PC-3 (cell line): ENCODE results near the gene KRT82. TPM values are rescaled to one million over a fixed set of nuclear protein-coding genes. Genes with fewer than 3 reads are reported as not detected.

Source experiments
- ATAC-seq: fragments of 200-7000 bp; cut with Tn5 transposase; 2 replicates; pipeline ENCODE4 v1.9.1; 2020; ENCODE audit warnings: mild to moderate bottlenecking, moderate library complexity
- BruUV-seq: library from RNA; stranded (reverse); fragments of 400-500 nt; replicated peaks from 2 replicates; lab custom pipeline; 2021; lab: Mats Ljungman, UMichigan
- CTCF ChIA-PET: fragments of 300-600 bp; sonication (Branson Sonifier 250); formaldehyde crosslinking; loops from one replicate; lab custom pipeline; 2022; ENCODE audit warnings: antibody characterized with exemption; lab: Charles Lee
- POLR2A ChIA-PET: fragments of 300-600 bp; sonication (Branson Sonifier 250); formaldehyde crosslinking; loops from one replicate; lab custom pipeline; 2022; ENCODE audit warnings: antibody characterized with exemption; ENCODE audit not compliant: unreplicated experiment; lab: Charles Lee
- DNase-seq: peaks from one replicate; pipeline ENCODE4 v3.0.0-alpha.2; 2015
- H2AFZ ChIP-seq: fragments of 300-600 bp; sonication (generic); 2 replicates; pipeline ENCODE4 v1.6.0; 2016; ENCODE audit warnings: antibody characterized with exemption, low read length
- H3F3A ChIP-seq: fragments of 300-600 bp; sonication (generic); one replicate; pipeline ENCODE4 v1.6.0; 2017; ENCODE audit warnings: antibody characterized with exemption, low read length, control low read depth, mild to moderate bottlenecking; ENCODE audit not compliant: unreplicated experiment
- H3K27ac ChIP-seq: fragments of 300-600 bp; sonication (generic); 2 replicates; pipeline ENCODE4 v1.5.1; 2016; ENCODE audit warnings: mild to moderate bottlenecking, low read length
- H3K27me3 ChIP-seq: fragments of 300-600 bp; sonication (generic); 2 replicates; pipeline ENCODE4 v1.6.1; 2016; ENCODE audit warnings: low read length, mixed read lengths
- H3K36me3 ChIP-seq: fragments of 300-600 bp; sonication (generic); 2 replicates; pipeline ENCODE4 v1.6.1; 2016; ENCODE audit warnings: low read depth, mixed run types, low read length, mixed read lengths
- H3K4me1 ChIP-seq: fragments of 300-600 bp; sonication (generic); 2 replicates; pipeline ENCODE4 v1.5.1; 2016; ENCODE audit warnings: low read length; ENCODE audit not compliant: insufficient read depth
- H3K4me2 ChIP-seq: fragments of 300-600 bp; sonication (generic); 2 replicates; pipeline ENCODE4 v1.6.0; 2016; ENCODE audit warnings: low read length
- H3K4me3 ChIP-seq: fragments of 300-600 bp; sonication (generic); 2 replicates; pipeline ENCODE4 v1.5.1; 2016; ENCODE audit warnings: mild to moderate bottlenecking, low read length, mixed read lengths
- H3K79me2 ChIP-seq: fragments of 300-600 bp; sonication (generic); 2 replicates; pipeline ENCODE4 v1.6.1; 2017; ENCODE audit warnings: low read length, mixed read lengths
- H3K9ac ChIP-seq: fragments of 300-600 bp; sonication (generic); 2 replicates; pipeline ENCODE4 v1.6.0; 2016; ENCODE audit warnings: mild to moderate bottlenecking, low read length
- H3K9me2 ChIP-seq: fragments of 300-600 bp; sonication (generic); replicated peaks from 2 replicates; pipeline ENCODE4 v1.6.1; 2016; ENCODE audit warnings: mixed run types, low read length, mixed read lengths
- H3K9me3 ChIP-seq: fragments of 300-600 bp; sonication (generic); 2 replicates; pipeline ENCODE4 v1.6.1; 2016; ENCODE audit warnings: low read length, mixed read lengths
- H4K20me1 ChIP-seq: fragments of 300-600 bp; sonication (generic); 2 replicates; pipeline ENCODE4 v1.6.1; 2016; ENCODE audit warnings: low read length, mixed read lengths
- CTCF ChIP-seq: fragments of 300-600 bp; sonication (generic); conservative IDR thresholded peaks from 2 replicates; pipeline ENCODE4 v1.5.1; 2017; ENCODE audit warnings: antibody characterized with exemption, low read depth, mild to moderate bottlenecking, low read length
- EZH2 ChIP-seq: fragments of 300-600 bp; sonication (generic); IDR thresholded peaks from one replicate; pipeline ENCODE4 v1.6.1; 2017; ENCODE audit warnings: antibody characterized with exemption, mild to moderate bottlenecking, low read length; ENCODE audit not compliant: unreplicated experiment
- EZH2phosphoT487 ChIP-seq: fragments of 300-600 bp; sonication (generic); IDR thresholded peaks from 2 replicates; pipeline ENCODE4 v1.6.1; 2018; ENCODE audit warnings: mild to moderate bottlenecking, antibody characterized with exemption, low read length, borderline replicate concordance
- intact Hi-C: fragments of 100-400 bp; cut with micrococcal nuclease; formaldehyde crosslinking; loops from 2 replicates; pipeline ENCODE4 v1.9.0; 2023
- total RNA-seq: library from RNA; depleted of rRNA; stranded (reverse); fragments of >200 nt; gene quantifications from 2 replicates; pipeline ENCODE4 v1.2.3, GENCODE V29; 2014

KRT82 gene
- total RNA-seq, 1 experiment from 2014 or later, result 0.29 TPM

- POLR2A ChIA-PET, result no interaction called here
- DNase-seq, result no peak
- H3K4me2 ChIP-seq, result no peak overlapping the region
- no peaks in the 10 kb centered on the region for H3K79me2 ChIP-seq
- no peaks in the 10 kb centered on the region for H3K36me3 ChIP-seq
- no peaks in the 10 kb centered on the region for H3F3A ChIP-seq
- no peak overlapping the region for H3K9ac ChIP-seq
- H3K4me3 ChIP-seq, result no peak overlapping the region
- CTCF ChIA-PET, result no interaction called here
- H4K20me1 ChIP-seq, result no peaks in the 10 kb centered on the region
- H3K9me3 ChIP-seq, result no peaks in the 10 kb centered on the region
- no peak for ATAC-seq
- H2AFZ ChIP-seq, result no peak overlapping the region
- H3K27ac ChIP-seq, result no peak overlapping the region
- no peaks in the 10 kb centered on the region for H3K4me1 ChIP-seq
- H3K9me2 ChIP-seq, result no peaks in the 10 kb centered on the region
- H3K27me3 ChIP-seq, result no peaks in the 10 kb centered on the region
- no TSS peak for BruUV-seq
- no peak for TF ChIP-seq EZH2phosphoT487
- no peak for TF ChIP-seq CTCF
- no peak for TF ChIP-seq EZH2
- intact Hi-C loops, result no loop called here
Observed at GRCh38 chr12:52382854-52383253, 23.3 kb downstream of the KRT82 start.

- H2AFZ ChIP-seq, result no peak overlapping the region
- no peaks in the 10 kb centered on the region for H3F3A ChIP-seq
- DNase-seq, result no peak
- ChIA-PET CTCF (interaction anchor here (0.6 to 1.0 kb wide), 2 partner anchors 9 to 597 kb away, joined by 3 to 4 read pairs; no protein-coding TSS in a partner anchor), POLR2A (no interaction called here)
- H3K4me3 ChIP-seq, result no peak overlapping the region
- intact Hi-C loops, result no loop called here
- ATAC-seq, result no peak
- H3K9me2 ChIP-seq, result no peaks in the 10 kb centered on the region
- no peaks in the 10 kb centered on the region for H3K4me1 ChIP-seq
- no peaks in the 10 kb centered on the region for H4K20me1 ChIP-seq
- no peaks in the 10 kb centered on the region for H3K79me2 ChIP-seq
- H3K4me2 ChIP-seq, result no peak overlapping the region
- no peaks in the 10 kb centered on the region for H3K9me3 ChIP-seq
- no TSS peak for BruUV-seq
- H3K27ac ChIP-seq, result no peak overlapping the region
- no peaks in the 10 kb centered on the region for H3K27me3 ChIP-seq
- no peak for TF ChIP-seq EZH2phosphoT487
- no peak for TF ChIP-seq CTCF
- TF ChIP-seq EZH2, result no peak
- H3K36me3 ChIP-seq, result no peaks in the 10 kb centered on the region
- no peak overlapping the region for H3K9ac ChIP-seq
Observed at GRCh38 chr12:52381206-52381605, 24.9 kb downstream of the KRT82 start.

DNA sequence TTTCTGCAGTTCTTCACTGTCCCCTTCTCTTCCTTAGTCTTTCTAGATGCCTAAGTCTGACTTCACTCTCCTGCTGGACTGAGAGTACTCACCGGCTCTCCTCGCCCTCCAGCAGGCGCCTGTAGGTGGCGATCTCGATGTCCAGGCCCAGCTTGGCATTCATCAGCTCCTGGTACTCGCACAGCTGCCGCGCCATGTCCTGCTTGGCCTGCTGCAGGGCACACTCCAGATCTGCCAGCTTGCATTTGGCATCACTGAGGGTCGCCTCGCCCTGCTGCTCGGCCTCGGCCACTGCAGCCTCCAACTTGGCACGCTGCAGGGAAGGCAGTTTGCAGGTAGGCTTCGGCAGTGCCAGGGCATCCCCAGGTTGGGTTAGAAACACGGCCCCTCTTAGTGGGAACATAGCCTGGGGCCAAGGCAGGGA, 25.9 kb downstream of the KRT82 start:
- CTCF ChIA-PET, result interaction anchor here (0.6 to 0.7 kb wide), 2 partner anchors 217 to 513 kb away, joined by 3 read pairs; no protein-coding TSS in a partner anchor
- Histone ChIP-seq H3F3A (no peaks in the 10 kb centered on the region), H3K36me3 (no peaks in the 10 kb centered on the region), H3K4me2 (no peak overlapping the region), H3K9me3 (no peaks in the 10 kb centered on the region), H4K20me1 (no peaks in the 10 kb centered on the region), H3K27me3 (no peaks in the 10 kb centered on the region), H3K4me1 (no peaks in the 10 kb centered on the region), H3K27ac (no peak overlapping the region), H3K9ac (no peak overlapping the region), H3K4me3 (no peak overlapping the region), H3K79me2 (no peaks in the 10 kb centered on the region), H2AFZ (no peak overlapping the region), H3K9me2 (no peaks in the 10 kb centered on the region)
- no peak for TF ChIP-seq EZH2phosphoT487
- TF ChIP-seq CTCF, result peak; percentile 75
- no peak for TF ChIP-seq EZH2
- no TSS peak for BruUV-seq
- ATAC-seq, result peak; percentile 63
- peak; percentile 54 for DNase-seq
- POLR2A ChIA-PET, result no interaction called here
- intact Hi-C loops, result no loop called here
